Mesenchymal stem cell (in vitro differentiated cells and primary cell): ENCODE data around the gene NOD2.

Source experiments
- DNase-seq: peaks from one replicate; pipeline ENCODE4 v3.0.0-alpha.2; 2013
- H2AFZ ChIP-seq: one replicate; pipeline ENCODE4 v1.6.1; 2013; ENCODE audit warnings: low read depth, mild to moderate bottlenecking, control low read depth, inconsistent platforms, low read length, moderate library complexity
- H2AK5ac ChIP-seq: 2 replicates; pipeline ENCODE4 v1.6.1; 2013; ENCODE audit warnings: low read length, moderate library complexity, mild to moderate bottlenecking, inconsistent platforms; ENCODE audit not compliant: severe bottlenecking
- H2BK120ac ChIP-seq: one replicate; pipeline ENCODE4 v1.6.1; 2013; ENCODE audit warnings: low read depth, mild to moderate bottlenecking, inconsistent platforms, low read length, moderate library complexity
- H2BK12ac ChIP-seq, 2 experiments: one replicate each; pipeline ENCODE4 v1.6.1; 2013; ENCODE audit warnings: inconsistent platforms in 2 of 2, low read length in 2 of 2, mild to moderate bottlenecking in 2 of 2, moderate library complexity in 2 of 2, control low read depth in 1 of 2
- H2BK15ac ChIP-seq: one replicate; pipeline ENCODE4 v1.6.1; 2013; ENCODE audit warnings: mild to moderate bottlenecking, low read depth, inconsistent platforms; ENCODE audit not compliant: poor library complexity, severe bottlenecking
- H2BK5ac ChIP-seq: 2 replicates; pipeline ENCODE4 v1.6.1; 2013; ENCODE audit warnings: low read depth, mild to moderate bottlenecking, low read length, control low read depth, inconsistent platforms; ENCODE audit not compliant: poor library complexity, severe bottlenecking
- H3K14ac ChIP-seq, 2 experiments: one replicate each; pipeline ENCODE4 v1.6.1; 2013; ENCODE audit warnings: inconsistent platforms in 2 of 2, low read length in 2 of 2, control low read depth in 1 of 2, mild to moderate bottlenecking in 1 of 2, moderate library complexity in 1 of 2
- H3K18ac ChIP-seq, 2 experiments: one replicate each; pipeline ENCODE4 v1.6.1; 2013; ENCODE audit warnings: inconsistent platforms in 2 of 2, low read length in 2 of 2, control low read depth in 1 of 2, low read depth in 1 of 2, mild to moderate bottlenecking in 1 of 2
- H3K23ac ChIP-seq, 2 experiments: one replicate each; pipeline ENCODE4 v1.6.1; 2013; ENCODE audit warnings: inconsistent platforms in 2 of 2, low read length in 2 of 2, mild to moderate bottlenecking in 2 of 2, moderate library complexity in 2 of 2, control low read depth in 1 of 2
- H3K27ac ChIP-seq: 2 replicates; pipeline ENCODE4 v1.5.1; 2013; ENCODE audit warnings: mild to moderate bottlenecking, moderate library complexity, low read length, control low read depth, inconsistent platforms; ENCODE audit not compliant: poor library complexity, severe bottlenecking
- H3K27me3 ChIP-seq, 2 experiments: 2 replicates each; pipeline versions ENCODE4 v1.6.1 to v1.7.0; 2013; ENCODE audit warnings: low read length in 2 of 2, mild to moderate bottlenecking in 2 of 2, moderate library complexity in 2 of 2, control low read depth in 1 of 2, inconsistent platforms in 1 of 2; ENCODE audit not compliant: control insufficient read depth in 1 of 2, insufficient read depth in 1 of 2
- H3K36me3 ChIP-seq, 2 experiments: 2 replicates each; pipeline versions ENCODE4 v1.6.1 to v1.7.0; 2013; ENCODE audit warnings: low read length in 2 of 2, control low read depth in 1 of 2, inconsistent platforms in 1 of 2, low read depth in 1 of 2, mild to moderate bottlenecking in 1 of 2; ENCODE audit not compliant: insufficient read depth in 2 of 2, control insufficient read depth in 1 of 2
- H3K4ac ChIP-seq, 2 experiments: one replicate each; pipeline ENCODE4 v1.6.1; 2013; ENCODE audit warnings: inconsistent platforms in 2 of 2, low read length in 2 of 2, mild to moderate bottlenecking in 2 of 2, moderate library complexity in 2 of 2, control low read depth in 1 of 2, low read depth in 1 of 2
- H3K4me1 ChIP-seq: 2 replicates; pipeline ENCODE4 v1.6.1; 2013; ENCODE audit warnings: low read depth, low read length, control low read depth; ENCODE audit not compliant: control insufficient read depth, insufficient read depth
- H3K4me2 ChIP-seq: 2 replicates; pipeline ENCODE4 v1.6.1; 2013; ENCODE audit warnings: low read length, mild to moderate bottlenecking, inconsistent platforms; ENCODE audit not compliant: poor library complexity, severe bottlenecking
- H3K4me3 ChIP-seq, 2 experiments: 2 replicates each; pipeline versions ENCODE4 v1.5.1 to v1.7.0; 2013; ENCODE audit warnings: low read length in 2 of 2, mild to moderate bottlenecking in 2 of 2, control low read depth in 1 of 2, low read depth in 1 of 2; ENCODE audit not compliant: insufficient read depth in 1 of 2
- H3K79me1 ChIP-seq: replicated peaks from 2 replicates; pipeline ENCODE4 v1.6.1; 2013; ENCODE audit warnings: mild to moderate bottlenecking, control low read depth, low read length, inconsistent platforms; ENCODE audit not compliant: poor library complexity, severe bottlenecking
- H3K9ac ChIP-seq: 2 replicates; pipeline ENCODE4 v1.7.0; 2013; ENCODE audit warnings: mild to moderate bottlenecking, low read length, moderate library complexity
- H3K9me3 ChIP-seq: 2 replicates; pipeline ENCODE4 v1.7.0; 2013; ENCODE audit warnings: mild to moderate bottlenecking, low read length; ENCODE audit not compliant: control insufficient read depth
- H4K8ac ChIP-seq: one replicate; pipeline ENCODE4 v1.6.1; 2013; ENCODE audit warnings: inconsistent platforms, mild to moderate bottlenecking, low read length, moderate library complexity
- H4K91ac ChIP-seq: one replicate; pipeline ENCODE4 v1.6.1; 2013; ENCODE audit warnings: mild to moderate bottlenecking, low read length, inconsistent platforms
- WGBS: methylation state at CpG from one replicate; pipeline ENCODE4 v1.1.7; 2013; ENCODE audit warnings: mixed read lengths; 5-methylcytosine and 5-hydroxymethylcytosine counted together

NOD2 gene

DNA sequence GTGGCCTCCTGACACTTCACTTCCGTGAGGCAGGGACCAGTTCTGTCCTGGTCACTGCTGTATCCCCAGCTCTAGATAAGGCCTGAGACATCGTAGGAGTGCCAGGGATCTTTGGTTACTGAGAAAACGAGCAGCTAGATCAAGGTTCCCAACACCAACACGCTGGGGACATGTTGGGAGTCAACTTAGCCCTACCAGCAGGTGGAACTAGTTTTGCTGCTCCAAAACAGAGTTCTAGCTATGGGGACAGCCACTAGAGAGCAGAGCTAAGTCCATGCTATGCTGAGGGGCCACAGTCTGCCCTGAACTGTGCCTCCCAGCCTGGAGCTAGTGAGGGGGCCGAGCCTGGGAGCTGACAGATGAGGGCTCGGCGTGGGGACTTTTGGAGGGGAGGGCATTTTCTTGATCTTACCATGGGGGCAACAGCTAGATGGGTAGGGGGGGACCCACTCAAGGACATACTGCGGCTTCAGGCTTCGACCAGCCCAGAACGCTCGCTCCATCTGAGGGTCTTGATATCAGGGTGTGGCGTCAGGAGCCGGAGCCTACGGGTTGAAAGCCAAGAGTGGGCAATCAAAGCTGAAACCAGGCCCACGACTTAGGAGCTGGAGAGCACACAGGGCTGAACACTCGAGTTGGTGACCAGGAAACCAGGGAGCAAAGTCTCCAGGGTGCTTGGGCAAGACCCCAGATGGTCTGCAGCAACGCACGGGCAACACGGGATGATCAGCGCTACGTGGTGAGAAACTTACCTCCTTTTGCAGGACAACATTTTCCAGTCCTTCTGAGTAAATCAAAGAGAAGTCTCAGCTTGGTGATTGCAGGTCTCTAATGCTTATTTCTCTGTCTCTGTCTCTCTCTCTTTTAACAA lies 25.7 kb upstream of the NOD2 start:
- Histone ChIP-seq H3K9me3 (peaks cover 13% of the 10 kb centered on the region), H3K14ac (no peak overlapping the region), H3K4me1 (peaks cover 2% of the 10 kb centered on the region), H2AFZ (no peak overlapping the region), H3K4ac (no peak overlapping the region), H2AK5ac (no peak overlapping the region), H3K4me3 (no peak overlapping the region), H3K27ac (no peak overlapping the region), H3K18ac (no peak overlapping the region), H2BK5ac (no peak overlapping the region), H2BK12ac (no peak overlapping the region), H3K36me3 (no peaks in the 10 kb centered on the region), H4K91ac (no peak overlapping the region), H3K4me2 (no peak overlapping the region), H4K8ac (no peak overlapping the region), H2BK15ac (no peak overlapping the region), H2BK120ac (no peak overlapping the region), H3K79me1 (no peaks in the 10 kb centered on the region), H3K9ac (no peak overlapping the region), H3K27me3 (no peaks in the 10 kb centered on the region), H3K23ac (no peak overlapping the region)
- 87% methylated on average over 19 of the region's 21 CpGs for WGBS
- DNase-seq, result no peak

DNA sequence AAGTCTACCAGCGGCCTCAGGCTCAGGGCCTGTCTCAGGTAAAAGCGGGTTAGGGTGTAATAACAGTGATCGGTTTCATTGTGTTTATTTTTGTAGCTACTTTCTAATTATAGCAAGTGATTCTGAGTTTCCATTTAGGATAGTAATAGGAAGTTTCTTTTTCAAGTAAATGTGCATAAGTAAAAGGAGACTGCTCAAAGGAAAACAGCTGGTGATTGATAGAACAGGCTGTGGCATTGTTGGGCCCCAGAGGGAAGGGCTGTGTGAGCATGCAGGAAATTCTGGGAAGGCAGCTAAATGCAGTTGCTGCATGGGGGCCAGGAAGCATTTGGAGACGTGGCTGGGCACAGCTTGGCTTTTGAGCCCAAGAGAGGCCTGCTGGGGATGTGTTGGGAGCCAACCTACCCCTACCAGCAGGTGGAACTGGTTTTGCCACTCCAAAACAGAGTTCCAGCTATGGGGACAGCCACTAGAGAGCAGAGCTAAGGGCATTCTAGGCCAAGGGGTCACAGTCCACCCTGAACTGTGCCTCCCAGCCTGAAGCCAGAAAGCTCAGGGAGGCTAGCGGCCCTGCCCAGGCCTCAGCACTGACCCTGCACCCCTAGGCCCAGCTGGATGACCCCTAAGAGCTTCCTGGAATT lies 24.9 kb upstream of the NOD2 start:
- Histone ChIP-seq H3K9ac (no peak overlapping the region), H2AFZ (no peak overlapping the region), H3K9me3 (peaks cover 20% of the 10 kb centered on the region), H2BK120ac (no peak overlapping the region), H2BK15ac (no peak overlapping the region), H3K23ac (no peak overlapping the region), H3K27me3 (no peaks in the 10 kb centered on the region), H4K8ac (no peak overlapping the region), H3K4me1 (peaks cover 2% of the 10 kb centered on the region), H2BK12ac (no peak overlapping the region), H2BK5ac (no peak overlapping the region), H3K36me3 (no peaks in the 10 kb centered on the region), H3K4me2 (no peak overlapping the region), H3K4ac (no peak overlapping the region), H3K18ac (no peak overlapping the region), H3K4me3 (no peak overlapping the region), H3K27ac (no peak overlapping the region), H3K14ac (no peak overlapping the region), H3K79me1 (no peaks in the 10 kb centered on the region), H4K91ac (no peak overlapping the region), H2AK5ac (no peak overlapping the region)
- WGBS, result 61% methylated on average over 5 of the region's 5 CpGs
- DNase-seq, result no peak

DNA sequence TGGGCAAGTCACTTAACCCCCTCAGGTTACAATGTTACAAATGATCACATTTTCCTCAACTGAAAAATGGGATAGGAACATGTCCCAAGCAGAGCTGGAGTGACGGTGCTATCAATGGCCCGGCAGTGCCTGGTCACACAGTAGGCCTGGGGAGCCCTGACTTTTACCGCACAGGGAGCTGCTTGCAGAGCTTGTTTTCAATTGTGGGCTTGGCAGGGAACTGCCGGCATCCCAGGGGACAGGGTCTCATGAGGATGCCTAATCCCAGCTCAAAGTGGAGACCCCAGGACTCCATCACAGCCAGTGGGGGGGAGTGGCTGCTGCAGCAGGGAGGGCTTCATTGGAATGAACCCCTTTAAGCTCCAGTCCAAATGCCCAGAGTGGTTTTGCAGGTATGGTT lies 23.7 kb upstream of the NOD2 start:
- no peak overlapping the region for H3K4ac ChIP-seq
- peaks cover 2% of the 10 kb centered on the region for H3K4me1 ChIP-seq
- no peak overlapping the region for H2AK5ac ChIP-seq
- H3K27me3 ChIP-seq, result no peaks in the 10 kb centered on the region
- H2BK5ac ChIP-seq, result no peak overlapping the region
- H3K27ac ChIP-seq, result no peak overlapping the region
- no peak overlapping the region for H2BK12ac ChIP-seq
- no peak overlapping the region for H4K91ac ChIP-seq
- no peak overlapping the region for H2BK15ac ChIP-seq
- no peak overlapping the region for H3K9ac ChIP-seq
- no peak for DNase-seq
- H4K8ac ChIP-seq, result no peak overlapping the region
- no peak overlapping the region for H3K14ac ChIP-seq
- H3K9me3 ChIP-seq, result peaks cover 24% of the 10 kb centered on the region
- 98% methylated on average over 4 of the region's 4 CpGs for WGBS
- H2AFZ ChIP-seq, result no peak overlapping the region
- no peak overlapping the region for H3K18ac ChIP-seq
- H3K23ac ChIP-seq, result no peak overlapping the region
- no peaks in the 10 kb centered on the region for H3K36me3 ChIP-seq
- no peak overlapping the region for H3K4me3 ChIP-seq
- H3K4me2 ChIP-seq, result no peak overlapping the region
- no peak overlapping the region for H2BK120ac ChIP-seq
- no peaks in the 10 kb centered on the region for H3K79me1 ChIP-seq

DNA sequence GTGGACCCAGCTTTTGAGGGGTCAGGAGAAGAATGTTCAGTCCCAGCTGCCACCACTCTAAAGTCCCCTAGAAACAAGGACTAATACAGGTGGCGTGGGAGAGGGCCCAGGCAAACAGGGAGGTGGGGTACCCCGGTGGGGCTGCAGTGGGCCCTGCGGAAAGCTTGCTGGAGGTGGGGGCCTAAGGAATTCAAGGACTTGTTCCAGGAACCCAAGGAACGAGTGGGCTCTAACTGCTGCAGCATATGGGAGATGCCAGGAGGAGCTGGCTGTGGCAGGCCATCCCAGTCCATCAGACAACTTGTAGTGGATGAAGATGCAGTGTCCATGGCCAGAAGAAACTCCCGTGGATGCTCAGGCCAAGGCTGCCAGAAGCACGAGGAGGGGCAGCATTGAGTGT lies 22.9 kb upstream of the NOD2 start:
- WGBS, result 71% methylated on average over 6 of the region's 6 CpGs
- H3K27ac ChIP-seq, result no peak overlapping the region
- no peaks in the 10 kb centered on the region for H3K79me1 ChIP-seq
- H2BK12ac ChIP-seq, result no peak overlapping the region
- H2AFZ ChIP-seq, result no peak overlapping the region
- no peak overlapping the region for H3K4me3 ChIP-seq
- H3K23ac ChIP-seq, result no peak overlapping the region
- no peak overlapping the region for H3K9ac ChIP-seq
- H3K9me3 ChIP-seq, result peaks cover 24% of the 10 kb centered on the region
- H4K8ac ChIP-seq, result no peak overlapping the region
- no peak overlapping the region for H2BK120ac ChIP-seq
- no peak overlapping the region for H3K4ac ChIP-seq
- DNase-seq, result no peak
- no peak overlapping the region for H2AK5ac ChIP-seq
- H3K4me1 ChIP-seq, result no peaks in the 10 kb centered on the region
- H4K91ac ChIP-seq, result no peak overlapping the region
- H3K4me2 ChIP-seq, result no peak overlapping the region
- no peak overlapping the region for H2BK5ac ChIP-seq
- no peak overlapping the region for H2BK15ac ChIP-seq
- no peak overlapping the region for H3K18ac ChIP-seq
- peaks cover 0 to 7% of the 10 kb centered on the region in 2 experiments for H3K27me3 ChIP-seq
- H3K36me3 ChIP-seq, result no peaks in the 10 kb centered on the region
- no peak overlapping the region for H3K14ac ChIP-seq
